ENCODE results near the gene SORCS2. TPM values are rescaled to one million over a fixed set of nuclear protein-coding genes. Genes with fewer than 3 reads are reported as not detected.

SORCS2 gene
- total and polyA plus RNA-seq, 3 donors from 2014 or later = 2.7 to 4.6 (median 2.9) TPM

- DNase-seq = no peak
- WGBS, 2 donors = 85% methylated on average over 12 to 13 of the region's 13 CpGs
- no peak overlapping the region for H3K27ac ChIP-seq
These were observed 180.3 kb downstream of the SORCS2 start for GRCh38 chr4:7372673-7373072.

GRCh38 chr4:7374571-7374970 is 182.2 kb downstream of the SORCS2 start:
- no peaks in the 10 kb centered on the region for H3K27me3 ChIP-seq
- TF ChIP-seq CTCF (IDR thresholded peaks at IDR 0.05) (no peak), POLR2A (IDR thresholded peaks at IDR 0.05) (no peak)
- H3K27ac ChIP-seq = no peak overlapping the region
- no peak overlapping the region for H3K4me3 ChIP-seq
- no peaks in the 10 kb centered on the region for H3K36me3 ChIP-seq (ENCODE audit: low read depth, missing control alignments)
- no peaks in the 10 kb centered on the region for H3K9me3 ChIP-seq
- 93 to 98% methylated on average over 6 to 10 of the region's 10 CpGs for WGBS, 2 donors
- no peaks in the 10 kb centered on the region for H3K4me1 ChIP-seq
- intact Hi-C loops (cut with DNase I; ENCODE audit: low total_unique reads) = no loop called here
- DNase-seq = no peak

More at GRCh38 chr4:7372673-7373072, 180.3 kb downstream of the SORCS2 start:
- Histone ChIP-seq H3K9me3 (no peaks in the 10 kb centered on the region), H3K27me3 (no peaks in the 10 kb centered on the region), H3K36me3 (ENCODE audit: low read depth, missing control alignments) (no peaks in the 10 kb centered on the region), H3K4me1 (no peaks in the 10 kb centered on the region), H3K4me3 (no peak overlapping the region)
- intact Hi-C loops (cut with DNase I; ENCODE audit: low total_unique reads) = no loop called here
- TF ChIP-seq POLR2A (IDR thresholded peaks at IDR 0.05) (no peak), CTCF (IDR thresholded peaks at IDR 0.05) (no peak)

GRCh38 chr4:7375427-7375826 is 183.1 kb downstream of the SORCS2 start:
- no peaks in the 10 kb centered on the region for H3K9me3 ChIP-seq
- DNase-seq = no peak
- intact Hi-C loops (cut with DNase I; ENCODE audit: low total_unique reads) = no loop called here

GRCh38 chr4:7377223-7377865 is 185.0 kb downstream of the SORCS2 start:
- no peaks in the 10 kb centered on the region for H3K9me3 ChIP-seq
- no peaks in the 10 kb centered on the region for H3K36me3 ChIP-seq (ENCODE audit: low read depth, missing control alignments)
- no peaks in the 10 kb centered on the region for H3K27me3 ChIP-seq
- no peak overlapping the region for H3K27ac ChIP-seq
- no peak for DNase-seq
- WGBS, 2 donors = 72 to 85% methylated on average over 15 of the region's 15 CpGs
- intact Hi-C loops (cut with DNase I; ENCODE audit: low total_unique reads) = no loop called here
- TF ChIP-seq CTCF (IDR thresholded peaks at IDR 0.05) = no peak
- TF ChIP-seq POLR2A (IDR thresholded peaks at IDR 0.05) = no peak
- peaks cover 10% of the 10 kb centered on the region for H3K4me1 ChIP-seq
- H3K4me3 ChIP-seq = no peak overlapping the region

More at GRCh38 chr4:7375427-7375826, 183.1 kb downstream of the SORCS2 start:
- Histone ChIP-seq H3K4me1 (no peaks in the 10 kb centered on the region), H3K4me3 (no peak overlapping the region), H3K27ac (no peak overlapping the region), H3K27me3 (no peaks in the 10 kb centered on the region), H3K36me3 (ENCODE audit: low read depth, missing control alignments) (no peaks in the 10 kb centered on the region)
- 73 to 74% methylated on average over 9 of the region's 9 CpGs for WGBS, 2 donors
- no peak for TF ChIP-seq POLR2A (IDR thresholded peaks at IDR 0.05)
- no peak for TF ChIP-seq CTCF (IDR thresholded peaks at IDR 0.05)

- intact Hi-C loops (cut with DNase I; ENCODE audit: low total_unique reads) = no loop called here
- no peak overlapping the region for H3K4me3 ChIP-seq
- no peaks in the 10 kb centered on the region for H3K27me3 ChIP-seq
- WGBS, 2 donors = 82 to 86% methylated on average over 9 of the region's 9 CpGs
- H3K9me3 ChIP-seq = no peaks in the 10 kb centered on the region
- no peaks in the 10 kb centered on the region for H3K36me3 ChIP-seq (ENCODE audit: low read depth, missing control alignments)
- no peak for DNase-seq
- no peak for TF ChIP-seq POLR2A (IDR thresholded peaks at IDR 0.05)
- TF ChIP-seq CTCF (IDR thresholded peaks at IDR 0.05) = no peak
- H3K27ac ChIP-seq = no peak overlapping the region
- peaks cover 10% of the 10 kb centered on the region for H3K4me1 ChIP-seq
These were observed 186.8 kb downstream of the SORCS2 start for GRCh38 chr4:7379186-7379585.
